Gastroesophageal sphincter (tissue), 3 donors: ENCODE measurements around the gene PSMC4.

Experiments
- EP300 ChIP-seq: sonication (generic); formaldehyde crosslinking; IDR thresholded peaks from one replicate; pipeline ENCODE4 v1.6.1; 2017; ENCODE audit warnings: antibody characterized with exemption, mild to moderate bottlenecking
- POLR2A ChIP-seq, 2 donors: fragments of 450-650 bp; IDR thresholded peaks; one replicate each; pipeline ENCODE4 v1.6.1; 2017; ENCODE audit warnings: antibody characterized with exemption in 2 of 2, mild to moderate bottlenecking in 2 of 2, moderate library complexity in 1 of 2
- POLR2AphosphoS5 ChIP-seq: sonication (generic); formaldehyde crosslinking; IDR thresholded peaks from one replicate; pipeline ENCODE4 v1.6.1; 2017; ENCODE audit warnings: antibody characterized with exemption
- TF ChIP-seq, protein P1 (sequence below), 4 experiments: fragments of 200-600 bp in 2 of 4; fragments of 450-650 bp in 2 of 4; sonication (generic) in 1 of 4; IDR thresholded peaks; one replicate each; pipeline ENCODE4 v1.5.1; 2017 to 2019; ENCODE audit warnings: antibody characterized with exemption in 4 of 4, mild to moderate bottlenecking in 2 of 4, moderate library complexity in 2 of 4

DNA sequence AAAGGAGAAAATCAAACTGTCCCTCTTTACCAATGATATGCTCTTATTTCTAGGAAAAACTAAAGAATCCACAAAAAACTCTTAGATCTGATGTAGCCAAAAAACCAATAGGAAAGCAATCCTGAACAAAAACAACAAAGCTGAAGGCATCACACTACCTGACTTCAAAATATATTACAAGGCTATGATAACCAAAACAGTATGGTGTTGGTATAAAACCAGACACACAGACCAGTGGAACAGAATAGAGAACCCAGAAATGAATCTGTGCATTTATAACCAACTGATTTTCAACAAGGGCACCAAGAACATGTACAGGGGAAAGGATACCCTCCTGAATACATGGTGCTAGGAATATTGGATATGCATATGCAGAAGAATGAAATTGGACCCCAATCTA lies 16.2 kb downstream of the PSMC4 start:
- no peak for TF ChIP-seq POLR2A (IDR thresholded peaks at IDR 0.05)
- TF ChIP-seq EP300: no peak
- no peak for TF ChIP-seq POLR2AphosphoS5
- TF ChIP-seq, protein P1, sequence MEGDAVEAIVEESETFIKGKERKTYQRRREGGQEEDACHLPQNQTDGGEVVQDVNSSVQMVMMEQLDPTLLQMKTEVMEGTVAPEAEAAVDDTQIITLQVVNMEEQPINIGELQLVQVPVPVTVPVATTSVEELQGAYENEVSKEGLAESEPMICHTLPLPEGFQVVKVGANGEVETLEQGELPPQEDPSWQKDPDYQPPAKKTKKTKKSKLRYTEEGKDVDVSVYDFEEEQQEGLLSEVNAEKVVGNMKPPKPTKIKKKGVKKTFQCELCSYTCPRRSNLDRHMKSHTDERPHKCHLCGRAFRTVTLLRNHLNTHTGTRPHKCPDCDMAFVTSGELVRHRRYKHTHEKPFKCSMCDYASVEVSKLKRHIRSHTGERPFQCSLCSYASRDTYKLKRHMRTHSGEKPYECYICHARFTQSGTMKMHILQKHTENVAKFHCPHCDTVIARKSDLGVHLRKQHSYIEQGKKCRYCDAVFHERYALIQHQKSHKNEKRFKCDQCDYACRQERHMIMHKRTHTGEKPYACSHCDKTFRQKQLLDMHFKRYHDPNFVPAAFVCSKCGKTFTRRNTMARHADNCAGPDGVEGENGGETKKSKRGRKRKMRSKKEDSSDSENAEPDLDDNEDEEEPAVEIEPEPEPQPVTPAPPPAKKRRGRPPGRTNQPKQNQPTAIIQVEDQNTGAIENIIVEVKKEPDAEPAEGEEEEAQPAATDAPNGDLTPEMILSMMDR (IDR thresholded peaks at IDR 0.05): no peak
